A549 (cell line): ENCODE measurements around the gene NCOA1. TPM values are rescaled to one million over a fixed set of nuclear protein-coding genes. Genes with fewer than 3 reads are reported as not detected.

Experiments
- ATAC-seq, 2 experiments: fragments of 200-7000 bp in 1 of 2; fragments of >200 bp in 1 of 2; cut with Nextera tagmentation in 1 of 2; cut with Tn5 transposase in 1 of 2; 3 replicates each; pipeline versions ENCODE4 v1.8.0 to v1.9.1; 2018 to 2020; ENCODE audit warnings: mild to moderate bottlenecking in 1 of 2, moderate library complexity in 1 of 2
- CTCF ChIA-PET: fragments of 300-600 bp; sonication (Branson Sonifier 250); formaldehyde crosslinking; extraction: SDS; loops from one replicate; lab custom pipeline; 2021; ENCODE audit warnings: antibody characterized with exemption, inconsistent platforms; lab: Yijun Ruan, JAX
- POLR2A ChIA-PET: fragments of 350-600 bp; formaldehyde crosslinking; extraction: SDS; loops from one replicate; lab custom pipeline; 2021; ENCODE audit warnings: antibody characterized with exemption, inconsistent platforms; lab: Yijun Ruan, JAX
- DNase-seq, 2 experiments: peaks; one replicate each; pipeline versions ENCODE4 v3.0.0 to v3.0.0-alpha.2; 2011 to 2016; ENCODE audit warnings: low read depth in 1 of 2, low spot score in 1 of 2
- FAIRE-seq: peaks from 2 replicates; lab custom pipeline; 2011; peaks lifted over from hg19 to GRCh38; lab: Jason Lieb, UNC
- H3K27ac ChIP-seq, 2 experiments: fragments of >200 bp; sonication (Bioruptor Twin); formaldehyde crosslinking; 3 replicates each; pipeline ENCODE4 v1.5.1; 2016 to 2017
- H3K4me1 ChIP-seq: fragments of >200 bp; sonication (Bioruptor Twin); formaldehyde crosslinking; 3 replicates; pipeline ENCODE4 v1.6.1; 2016
- H3K4me2 ChIP-seq: fragments of >200 bp; sonication (Bioruptor Twin); formaldehyde crosslinking; 3 replicates; pipeline ENCODE4 v1.6.1; 2016
- H3K4me3 ChIP-seq: fragments of >200 bp; sonication (Bioruptor Twin); formaldehyde crosslinking; 3 replicates; pipeline ENCODE4 v1.5.1; 2016
- H3K9me3 ChIP-seq: fragments of >200 bp; sonication (Bioruptor Twin); formaldehyde crosslinking; 3 replicates; pipeline ENCODE4 v1.6.1; 2016
- CBX2 ChIP-seq: fragments of 200-600 bp; sonication (generic); IDR thresholded peaks from 2 replicates; pipeline ENCODE4 v1.6.1; 2016; ENCODE audit warnings: low read depth, mild to moderate bottlenecking, borderline replicate concordance
- CEBPB ChIP-seq, 2 experiments: fragments of >200 bp in 1 of 2; sonication (Bioruptor Twin) in 1 of 2; formaldehyde crosslinking in 1 of 2; IDR thresholded peaks; 2 replicates each; pipeline ENCODE4 v1.6.1; 2012 to 2016
- CHD2 ChIP-seq: fragments of 150-350 bp; IDR thresholded peaks from 2 replicates; pipeline ENCODE4 v1.6.1; 2014; ENCODE audit warnings: low read length; ENCODE audit not compliant: partially characterized antibody
- FOXS1 ChIP-seq: fragments of 250-450 bp; sonication (Bioruptor Pico); IDR thresholded peaks from 2 replicates; pipeline ENCODE4 v1.5.0; 2020; ENCODE audit warnings: mild to moderate bottlenecking, moderate library complexity
- HDAC2 ChIP-seq: fragments of 200-600 bp; sonication (generic); IDR thresholded peaks from 2 replicates; pipeline ENCODE4 v1.6.1; 2016
- JUN ChIP-seq, 2 experiments: fragments of >200 bp; sonication (Bioruptor Twin); formaldehyde crosslinking; IDR thresholded peaks; 2 replicates in 1 of 2; 3 replicates in 1 of 2; pipeline ENCODE4 v1.6.1; 2016 to 2017
- JUNB ChIP-seq: fragments of >200 bp; sonication (Bioruptor Twin); formaldehyde crosslinking; IDR thresholded peaks from 2 replicates; pipeline ENCODE4 v1.6.1; 2016
- MAFK ChIP-seq: fragments of 450-650 bp; IDR thresholded peaks from 2 replicates; pipeline ENCODE4 v1.6.1; 2014; ENCODE audit not compliant: partially characterized antibody
- PHF8 ChIP-seq: fragments of 200-600 bp; sonication (generic); IDR thresholded peaks from 2 replicates; pipeline ENCODE4 v1.6.1; 2016; ENCODE audit warnings: low read depth, mild to moderate bottlenecking, antibody characterized with exemption, moderate library complexity, borderline replicate concordance
- POLR2A ChIP-seq: IDR thresholded peaks from 2 replicates; pipeline ENCODE4 v1.6.1; 2012; ENCODE audit warnings: mild to moderate bottlenecking, low read length
- RARB ChIP-seq: fragments of 250-450 bp; sonication (Bioruptor Pico); IDR thresholded peaks from 2 replicates; pipeline ENCODE4 v1.8.0; 2021; ENCODE audit warnings: mild to moderate bottlenecking, moderate library complexity
- SREBF2 ChIP-seq: fragments of 450-650 bp; IDR thresholded peaks from 2 replicates; pipeline ENCODE4 v1.6.1; 2014; ENCODE audit warnings: mild to moderate bottlenecking, moderate library complexity
- TFCP2L1 ChIP-seq: fragments of 250-450 bp; sonication (Bioruptor Pico); IDR thresholded peaks from 2 replicates; pipeline ENCODE4 v1.5.0; 2021; ENCODE audit warnings: mild to moderate bottlenecking
- ZFP36 ChIP-seq: fragments of 450-650 bp; IDR thresholded peaks from 2 replicates; pipeline ENCODE4 v1.6.1; 2014; ENCODE audit warnings: borderline replicate concordance; ENCODE audit not compliant: partially characterized antibody
- ZNF302 ChIP-seq: fragments of 250-450 bp; sonication (Bioruptor Pico); IDR thresholded peaks from 2 replicates; pipeline ENCODE4 v1.9.0; 2021; ENCODE audit warnings: inconsistent platforms, mild to moderate bottlenecking, moderate library complexity
- WGBS: methylation state at CpG from one replicate; pipeline ENCODE4 v1.1.6; 2017; ENCODE audit errors: missing lambda C conversion rate; 5-methylcytosine and 5-hydroxymethylcytosine counted together
- polyA plus RNA-seq, 4 experiments: library from polyadenylated mRNA; depleted of rRNA in 3 of 4; stranded (reverse); fragments of >200 nt; fragmentation: RNase III in 1 of 4; extraction: RNeasy Plus Mini Kit Qiagen cat#74134 plus additional on column Dnase treatment in 1 of 4; gene quantifications; 2 replicates in 3 of 4; 3 replicates in 1 of 4; pipeline ENCODE4 v1.2.3, GENCODE V29; 2011 to 2017
- TF ChIP-seq, protein P1 (sequence below): IDR thresholded peaks from 2 replicates; pipeline ENCODE4 v1.6.1; 2012; ENCODE audit warnings: low read depth, borderline replicate concordance
- TF ChIP-seq, protein P2 (sequence below): fragments of 150-350 bp; IDR thresholded peaks from 2 replicates; pipeline ENCODE4 v1.6.1; 2014; ENCODE audit warnings: low read depth, mild to moderate bottlenecking, low read length
- TF ChIP-seq, protein P3 (sequence below): fragments of 200-600 bp; sonication (generic); IDR thresholded peaks from 2 replicates; pipeline ENCODE4 v1.6.1; 2016; ENCODE audit warnings: antibody characterized with exemption, mild to moderate bottlenecking, moderate library complexity
- TF ChIP-seq, protein P4 (sequence below): IDR thresholded peaks from 2 replicates; pipeline ENCODE4 v1.6.1; 2012
- TF ChIP-seq, protein P5 (sequence below): fragments of 250-450 bp; sonication (Bioruptor Pico); IDR thresholded peaks from 2 replicates; pipeline ENCODE4 v1.5.0; 2021; ENCODE audit warnings: mild to moderate bottlenecking, moderate library complexity, borderline replicate concordance
- TF ChIP-seq, protein P6 (sequence below): fragments of 450-650 bp; IDR thresholded peaks from 2 replicates; pipeline ENCODE4 v1.6.1; 2014; ENCODE audit warnings: antibody characterized with exemption
- TF ChIP-seq, protein P7 (sequence below): fragments of >200 bp; sonication (Bioruptor Twin); formaldehyde crosslinking; IDR thresholded peaks from 3 replicates; pipeline ENCODE4 v1.6.1; 2016

NCOA1 gene
- polyA plus RNA-seq, 2 of the 4 experiments (the other 2 are of a cell fraction) = 7.6 to 29.9 TPM

DNA sequence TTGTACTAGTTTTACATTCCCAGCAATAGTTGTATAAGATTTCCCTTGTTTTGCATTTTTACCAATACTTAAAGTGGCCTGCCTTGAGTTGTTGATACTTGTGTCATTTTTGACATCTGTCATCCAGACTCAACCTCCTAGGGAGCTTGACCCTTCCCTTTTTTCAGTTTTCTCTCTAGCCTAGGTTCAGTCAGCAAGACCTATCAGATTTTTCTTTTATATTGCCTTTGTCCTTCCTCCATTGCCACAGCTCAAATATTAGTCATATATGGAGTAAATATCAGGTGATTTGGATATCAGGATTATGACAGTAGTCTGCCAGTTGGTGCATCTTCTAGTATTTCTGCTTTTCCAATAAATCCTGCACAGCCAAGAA, 315.6 kb downstream of the NCOA1 start:
- DNase-seq = no peak
- peak overlapping the region; percentile 76 to 86 for H3K27ac ChIP-seq

DNA sequence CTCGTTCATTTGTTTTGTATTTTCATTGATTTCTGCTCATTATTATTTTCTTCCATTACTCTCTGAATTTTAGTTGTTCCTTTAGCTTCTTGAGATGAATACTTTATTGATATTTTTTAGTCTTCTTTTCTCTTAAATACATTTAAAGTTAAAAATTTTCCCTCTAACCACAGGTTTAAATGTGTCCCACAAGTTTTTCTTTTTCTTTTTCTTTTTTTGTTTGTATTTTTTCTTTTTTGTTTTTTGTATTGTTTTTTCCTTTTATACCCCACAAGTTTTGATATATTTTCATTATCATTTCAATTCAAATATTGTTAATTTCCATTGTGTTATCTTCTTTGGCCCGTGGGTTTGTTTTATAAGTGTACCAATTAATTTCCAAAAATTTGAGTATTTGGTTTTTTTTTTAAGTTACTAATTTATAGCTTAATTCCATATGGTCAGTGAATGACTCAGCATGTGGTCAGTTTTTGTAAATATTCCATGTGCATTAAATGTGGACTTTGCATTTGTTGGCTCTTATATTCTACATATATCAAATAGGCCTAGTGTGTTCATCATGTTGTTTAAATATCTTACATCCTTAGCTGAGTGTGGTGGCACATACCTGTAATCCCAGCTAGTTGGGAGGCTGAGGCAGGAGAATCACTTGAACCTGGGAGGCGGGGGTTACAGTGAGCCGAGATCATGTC, 318.4 kb downstream of the NCOA1 start:
- TF ChIP-seq MAFK = peak; percentile 76
- TF ChIP-seq PHF8 = no peak
- FAIRE-seq (no peak), DNase-seq (no peak), ATAC-seq (no peak)
- Histone ChIP-seq H3K4me1 (peaks cover 49% of the 10 kb centered on the region), H3K4me3 (no peak overlapping the region), H3K9me3 (no peaks in the 10 kb centered on the region), H3K27ac (peak overlapping the region; percentile 61 to 77), H3K4me2 (peak overlapping the region; percentile 60)
- 76% methylated on average over 4 of the region's 4 CpGs for WGBS
- CTCF ChIA-PET = interaction anchor here (1.0 to 1.6 kb wide), 7 partner anchors 9 to 399 kb away, joined by 3 to 7 read pairs (median 4); partner anchors contain the start of genes CENPO and PTRHD1
- POLR2A ChIA-PET = interaction anchor here (0.6 to 1.2 kb wide), 2 partner anchors 14 to 17 kb away, joined by 4 to 6 read pairs; no protein-coding TSS in a partner anchor

More for the DNA sequence above, 315.6 kb downstream of the NCOA1 start:
- FAIRE-seq (no peak), ATAC-seq (peak; percentile 72 to 83)
- H3K9me3 ChIP-seq = peaks cover under 1% of the 10 kb centered on the region; the same call in 1 of the 3 replicates
- POLR2A ChIA-PET = interaction anchor here (0.5 to 2.6 kb wide), 2 partner anchors 14 to 317 kb away, joined by 3 to 17 read pairs; partner anchors contain the start of genes CENPO and PTRHD1
- H3K4me2 ChIP-seq = peak overlapping the region; percentile 70
- CTCF ChIA-PET = interaction anchor here (1.1 to 2.0 kb wide), 4 partner anchors 13 to 399 kb away, joined by 3 to 17 read pairs (median 4); partner anchors contain the start of genes CENPO and PTRHD1
- H3K4me1 ChIP-seq = peaks cover 49% of the 10 kb centered on the region
- peak overlapping the region; percentile 48 for H3K4me3 ChIP-seq
- TF ChIP-seq HDAC2 (no peak), RARB (CRISPR knock-in tag) (no peak), FOXS1 (CRISPR knock-in tag) (no peak), TFCP2L1 (CRISPR knock-in tag) (no peak), PHF8 (no peak)
- TF ChIP-seq, protein P1, sequence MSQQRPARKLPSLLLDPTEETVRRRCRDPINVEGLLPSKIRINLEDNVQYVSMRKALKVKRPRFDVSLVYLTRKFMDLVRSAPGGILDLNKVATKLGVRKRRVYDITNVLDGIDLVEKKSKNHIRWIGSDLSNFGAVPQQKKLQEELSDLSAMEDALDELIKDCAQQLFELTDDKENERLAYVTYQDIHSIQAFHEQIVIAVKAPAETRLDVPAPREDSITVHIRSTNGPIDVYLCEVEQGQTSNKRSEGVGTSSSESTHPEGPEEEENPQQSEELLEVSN = no peak
- TF ChIP-seq, protein P2, sequence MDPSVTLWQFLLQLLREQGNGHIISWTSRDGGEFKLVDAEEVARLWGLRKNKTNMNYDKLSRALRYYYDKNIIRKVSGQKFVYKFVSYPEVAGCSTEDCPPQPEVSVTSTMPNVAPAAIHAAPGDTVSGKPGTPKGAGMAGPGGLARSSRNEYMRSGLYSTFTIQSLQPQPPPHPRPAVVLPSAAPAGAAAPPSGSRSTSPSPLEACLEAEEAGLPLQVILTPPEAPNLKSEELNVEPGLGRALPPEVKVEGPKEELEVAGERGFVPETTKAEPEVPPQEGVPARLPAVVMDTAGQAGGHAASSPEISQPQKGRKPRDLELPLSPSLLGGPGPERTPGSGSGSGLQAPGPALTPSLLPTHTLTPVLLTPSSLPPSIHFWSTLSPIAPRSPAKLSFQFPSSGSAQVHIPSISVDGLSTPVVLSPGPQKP = no peak
- TF ChIP-seq, protein P3, sequence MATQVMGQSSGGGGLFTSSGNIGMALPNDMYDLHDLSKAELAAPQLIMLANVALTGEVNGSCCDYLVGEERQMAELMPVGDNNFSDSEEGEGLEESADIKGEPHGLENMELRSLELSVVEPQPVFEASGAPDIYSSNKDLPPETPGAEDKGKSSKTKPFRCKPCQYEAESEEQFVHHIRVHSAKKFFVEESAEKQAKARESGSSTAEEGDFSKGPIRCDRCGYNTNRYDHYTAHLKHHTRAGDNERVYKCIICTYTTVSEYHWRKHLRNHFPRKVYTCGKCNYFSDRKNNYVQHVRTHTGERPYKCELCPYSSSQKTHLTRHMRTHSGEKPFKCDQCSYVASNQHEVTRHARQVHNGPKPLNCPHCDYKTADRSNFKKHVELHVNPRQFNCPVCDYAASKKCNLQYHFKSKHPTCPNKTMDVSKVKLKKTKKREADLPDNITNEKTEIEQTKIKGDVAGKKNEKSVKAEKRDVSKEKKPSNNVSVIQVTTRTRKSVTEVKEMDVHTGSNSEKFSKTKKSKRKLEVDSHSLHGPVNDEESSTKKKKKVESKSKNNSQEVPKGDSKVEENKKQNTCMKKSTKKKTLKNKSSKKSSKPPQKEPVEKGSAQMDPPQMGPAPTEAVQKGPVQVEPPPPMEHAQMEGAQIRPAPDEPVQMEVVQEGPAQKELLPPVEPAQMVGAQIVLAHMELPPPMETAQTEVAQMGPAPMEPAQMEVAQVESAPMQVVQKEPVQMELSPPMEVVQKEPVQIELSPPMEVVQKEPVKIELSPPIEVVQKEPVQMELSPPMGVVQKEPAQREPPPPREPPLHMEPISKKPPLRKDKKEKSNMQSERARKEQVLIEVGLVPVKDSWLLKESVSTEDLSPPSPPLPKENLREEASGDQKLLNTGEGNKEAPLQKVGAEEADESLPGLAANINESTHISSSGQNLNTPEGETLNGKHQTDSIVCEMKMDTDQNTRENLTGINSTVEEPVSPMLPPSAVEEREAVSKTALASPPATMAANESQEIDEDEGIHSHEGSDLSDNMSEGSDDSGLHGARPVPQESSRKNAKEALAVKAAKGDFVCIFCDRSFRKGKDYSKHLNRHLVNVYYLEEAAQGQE = no peak
- TF ChIP-seq, protein P4, sequence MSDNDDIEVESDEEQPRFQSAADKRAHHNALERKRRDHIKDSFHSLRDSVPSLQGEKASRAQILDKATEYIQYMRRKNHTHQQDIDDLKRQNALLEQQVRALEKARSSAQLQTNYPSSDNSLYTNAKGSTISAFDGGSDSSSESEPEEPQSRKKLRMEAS = no peak
- TF ChIP-seq, protein P5, sequence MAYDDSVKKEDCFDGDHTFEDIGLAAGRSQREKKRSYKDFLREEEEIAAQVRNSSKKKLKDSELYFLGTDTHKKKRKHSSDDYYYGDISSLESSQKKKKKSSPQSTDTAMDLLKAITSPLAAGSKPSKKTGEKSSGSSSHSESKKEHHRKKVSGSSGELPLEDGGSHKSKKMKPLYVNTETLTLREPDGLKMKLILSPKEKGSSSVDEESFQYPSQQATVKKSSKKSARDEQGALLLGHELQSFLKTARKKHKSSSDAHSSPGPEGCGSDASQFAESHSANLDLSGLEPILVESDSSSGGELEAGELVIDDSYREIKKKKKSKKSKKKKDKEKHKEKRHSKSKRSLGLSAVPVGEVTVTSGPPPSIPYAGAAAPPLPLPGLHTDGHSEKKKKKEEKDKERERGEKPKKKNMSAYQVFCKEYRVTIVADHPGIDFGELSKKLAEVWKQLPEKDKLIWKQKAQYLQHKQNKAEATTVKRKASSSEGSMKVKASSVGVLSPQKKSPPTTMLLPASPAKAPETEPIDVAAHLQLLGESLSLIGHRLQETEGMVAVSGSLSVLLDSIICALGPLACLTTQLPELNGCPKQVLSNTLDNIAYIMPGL = no peak

DNA sequence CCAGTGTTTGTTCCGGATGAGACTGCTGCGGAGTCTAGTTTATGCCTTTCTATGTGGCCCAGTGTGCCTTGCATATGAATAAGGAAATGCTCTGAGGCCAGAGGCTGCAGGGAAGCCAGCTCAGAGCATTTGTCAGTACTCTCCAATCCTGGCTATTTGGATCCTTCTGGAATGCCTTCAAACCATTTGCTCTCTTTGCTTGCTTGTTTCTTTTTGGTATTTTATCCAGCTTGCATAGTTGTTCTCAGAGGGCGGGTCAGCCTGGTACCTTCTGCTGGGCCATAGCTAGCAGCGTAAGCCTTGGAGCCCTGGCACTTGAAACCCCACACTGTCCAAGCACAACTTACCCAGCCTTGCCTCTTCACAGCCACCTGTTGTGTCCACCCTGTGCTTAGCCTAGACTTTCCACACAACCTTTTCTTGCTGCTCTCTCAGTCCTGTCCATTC, 322.7 kb downstream of the NCOA1 start:
- ChIA-PET POLR2A (interaction anchor here (1.8 kb wide), 1 partner anchor 21 kb away, joined by 6 read pairs; the partner anchor contains the start of genes CENPO and PTRHD1), CTCF (interaction anchor here (0.9 to 3.2 kb wide), 4 partner anchors 13 to 403 kb away, joined by 4 to 33 read pairs (median 16); partner anchors contain the start of genes CENPO and PTRHD1)
- H3K4me2 ChIP-seq = no peak overlapping the region
- H3K4me1 ChIP-seq = peaks cover 22% of the 10 kb centered on the region
- no peak overlapping the region for H3K27ac ChIP-seq
- 95% methylated on average over 4 of the region's 4 CpGs for WGBS
- FAIRE-seq (no peak), ATAC-seq (peak; percentile 34 to 64; a peak in 4 of 6 replicates), DNase-seq (no peak)
- no peaks in the 10 kb centered on the region for H3K9me3 ChIP-seq
- H3K4me3 ChIP-seq = no peak overlapping the region
- TF ChIP-seq CEBPB (IDR thresholded peaks at IDR 0.05) (no peak), SREBF2 (no peak), JUNB (no peak), CHD2 (no peak), ZNF302 (CRISPR knock-in tag) (no peak), POLR2A (no peak), CBX2 (no peak), JUN (IDR thresholded peaks at IDR 0.05) (no peak), TFCP2L1 (CRISPR knock-in tag) (no peak), ZFP36 (no peak)
- TF ChIP-seq, protein P6, sequence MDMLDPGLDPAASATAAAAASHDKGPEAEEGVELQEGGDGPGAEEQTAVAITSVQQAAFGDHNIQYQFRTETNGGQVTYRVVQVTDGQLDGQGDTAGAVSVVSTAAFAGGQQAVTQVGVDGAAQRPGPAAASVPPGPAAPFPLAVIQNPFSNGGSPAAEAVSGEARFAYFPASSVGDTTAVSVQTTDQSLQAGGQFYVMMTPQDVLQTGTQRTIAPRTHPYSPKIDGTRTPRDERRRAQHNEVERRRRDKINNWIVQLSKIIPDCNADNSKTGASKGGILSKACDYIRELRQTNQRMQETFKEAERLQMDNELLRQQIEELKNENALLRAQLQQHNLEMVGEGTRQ = no peak
- TF ChIP-seq, protein P7, sequence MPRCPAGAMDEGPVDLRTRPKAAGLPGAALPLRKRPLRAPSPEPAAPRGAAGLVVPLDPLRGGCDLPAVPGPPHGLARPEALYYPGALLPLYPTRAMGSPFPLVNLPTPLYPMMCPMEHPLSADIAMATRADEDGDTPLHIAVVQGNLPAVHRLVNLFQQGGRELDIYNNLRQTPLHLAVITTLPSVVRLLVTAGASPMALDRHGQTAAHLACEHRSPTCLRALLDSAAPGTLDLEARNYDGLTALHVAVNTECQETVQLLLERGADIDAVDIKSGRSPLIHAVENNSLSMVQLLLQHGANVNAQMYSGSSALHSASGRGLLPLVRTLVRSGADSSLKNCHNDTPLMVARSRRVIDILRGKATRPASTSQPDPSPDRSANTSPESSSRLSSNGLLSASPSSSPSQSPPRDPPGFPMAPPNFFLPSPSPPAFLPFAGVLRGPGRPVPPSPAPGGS = no peak
